GM18505 (cell line): ENCODE measurements around the gene HECTD4.
A peak's percentile ranks its signal among the peaks of the same experiment; 100 is the strongest.
"Not testable (repeated sequence)": the region's sequence is repeated elsewhere in the genome, so short reads cannot be mapped to it uniquely, and the experiment has no call there.

Experiments used
- ATAC-seq: cut with Tn5 transposase; IDR thresholded peaks from one replicate; pipeline ENCODE4 v1.9.1; 2021; ENCODE audit not compliant: unreplicated experiment
- POLR2A ChIP-seq: IDR thresholded peaks from 4 replicates; pipeline ENCODE4 v1.6.1; 2011; ENCODE audit warnings: borderline replicate concordance; ENCODE audit not compliant: insufficient read depth, insufficient read length; ENCODE audit errors: extremely low read depth

Gene HECTD4

DNA sequence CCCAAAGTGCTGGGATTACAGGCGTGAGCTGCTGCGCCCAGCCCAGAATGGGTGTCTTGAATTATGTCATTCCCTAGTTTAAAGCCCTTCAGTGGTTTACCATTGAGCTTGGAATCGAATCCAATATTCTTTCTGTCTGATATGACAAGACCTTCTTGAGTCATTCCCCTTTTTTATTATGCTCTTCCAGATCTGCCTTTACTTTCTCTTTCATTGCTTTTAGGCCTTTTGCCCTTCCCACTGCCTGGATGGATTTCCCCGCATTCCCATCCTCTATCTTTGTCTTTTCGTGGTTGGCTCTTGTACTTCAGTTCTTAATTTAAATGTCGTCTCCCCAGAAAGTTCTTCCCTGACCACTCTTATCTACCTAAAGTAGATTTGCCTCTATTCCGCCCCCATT is 255.3 kb downstream of the HECTD4 start:
- no peak for ATAC-seq
- no peak for TF ChIP-seq POLR2A

DNA sequence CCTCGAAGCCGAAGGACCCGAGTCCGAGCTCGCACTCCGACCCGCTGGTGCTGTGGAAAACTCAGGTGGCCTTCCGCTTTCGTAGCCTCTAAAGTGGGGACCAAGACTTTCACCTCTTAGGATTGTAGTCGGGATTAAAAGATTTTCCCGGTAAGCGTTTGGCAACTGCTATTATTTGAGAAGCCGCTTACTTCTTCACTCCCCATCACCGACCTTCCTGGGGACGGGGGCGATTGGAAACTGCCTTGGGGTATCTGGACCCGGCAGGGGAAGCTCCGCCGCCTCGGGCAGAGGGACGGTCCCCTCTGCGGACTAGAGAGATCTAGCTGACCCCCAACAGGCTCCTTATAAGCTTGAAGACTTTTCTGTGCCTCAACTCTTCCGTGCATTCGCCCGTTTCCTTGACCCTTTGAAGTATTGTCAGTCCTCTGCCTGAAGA is 256.2 kb downstream of the HECTD4 start:
- no peak for TF ChIP-seq POLR2A
- no peak for ATAC-seq

DNA sequence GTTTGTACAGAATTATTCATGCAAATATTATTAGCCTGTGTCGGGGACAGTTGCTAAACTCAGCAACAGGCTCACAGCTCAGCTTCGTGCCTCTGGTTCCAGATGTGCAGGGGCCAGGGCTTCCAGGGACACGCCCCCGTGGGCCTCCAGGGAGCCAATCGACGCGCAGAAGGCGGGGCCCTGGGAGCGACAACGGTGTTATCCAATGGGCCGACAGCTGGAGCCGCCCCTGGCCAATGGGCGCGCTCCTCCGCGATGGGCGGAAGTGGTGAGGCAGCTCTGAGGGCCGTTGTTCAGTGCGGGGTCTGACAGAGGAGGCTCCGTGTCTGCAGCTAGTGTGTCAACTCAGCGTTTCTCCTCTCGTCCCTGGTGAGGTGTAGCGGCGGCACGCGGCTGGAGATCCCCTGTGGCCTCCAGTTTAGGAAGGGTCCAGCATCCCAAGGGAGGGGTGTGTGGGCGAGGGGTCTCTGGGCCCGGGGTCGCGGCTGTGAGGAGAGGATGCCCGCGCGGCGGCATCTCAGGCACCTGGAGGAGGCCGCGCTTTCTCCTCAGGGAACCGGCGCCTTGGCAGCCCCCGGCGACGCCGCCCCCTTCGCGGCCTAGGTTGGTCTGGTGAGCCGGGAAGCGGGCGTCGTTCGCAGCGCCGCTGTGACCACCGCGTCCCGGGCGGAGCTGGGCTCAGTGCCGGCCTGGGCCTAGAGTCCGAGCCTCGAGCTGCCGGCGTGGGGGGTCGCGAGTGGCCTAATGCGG is 256.8 kb downstream of the HECTD4 start, which contains the start of gene TRAFD1:
TRAFD1 (plus strand) TSS at position 311 of the 750 bp plus-strand sequence. CDS start 4,963 bp downstream, outside the sequence.
- peak; percentile 99 for TF ChIP-seq POLR2A
- ATAC-seq = peak; percentile 94

DNA sequence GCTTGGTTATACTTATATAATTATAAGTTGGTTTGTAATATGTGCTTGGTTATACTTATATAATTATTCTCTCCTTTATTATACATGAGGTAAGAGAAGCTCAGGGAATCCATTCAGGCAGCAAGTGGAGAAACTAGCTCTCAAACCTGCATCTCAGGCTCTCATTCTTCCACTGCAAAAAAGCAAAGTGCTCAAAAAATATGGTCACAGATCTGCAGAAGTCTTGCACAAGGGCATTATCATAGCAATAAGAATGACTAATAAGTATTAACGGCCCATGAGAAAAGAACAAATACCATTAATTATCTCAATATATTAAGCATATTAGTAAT is 257.3 kb downstream of the HECTD4 start:
- no peak for ATAC-seq

DNA sequence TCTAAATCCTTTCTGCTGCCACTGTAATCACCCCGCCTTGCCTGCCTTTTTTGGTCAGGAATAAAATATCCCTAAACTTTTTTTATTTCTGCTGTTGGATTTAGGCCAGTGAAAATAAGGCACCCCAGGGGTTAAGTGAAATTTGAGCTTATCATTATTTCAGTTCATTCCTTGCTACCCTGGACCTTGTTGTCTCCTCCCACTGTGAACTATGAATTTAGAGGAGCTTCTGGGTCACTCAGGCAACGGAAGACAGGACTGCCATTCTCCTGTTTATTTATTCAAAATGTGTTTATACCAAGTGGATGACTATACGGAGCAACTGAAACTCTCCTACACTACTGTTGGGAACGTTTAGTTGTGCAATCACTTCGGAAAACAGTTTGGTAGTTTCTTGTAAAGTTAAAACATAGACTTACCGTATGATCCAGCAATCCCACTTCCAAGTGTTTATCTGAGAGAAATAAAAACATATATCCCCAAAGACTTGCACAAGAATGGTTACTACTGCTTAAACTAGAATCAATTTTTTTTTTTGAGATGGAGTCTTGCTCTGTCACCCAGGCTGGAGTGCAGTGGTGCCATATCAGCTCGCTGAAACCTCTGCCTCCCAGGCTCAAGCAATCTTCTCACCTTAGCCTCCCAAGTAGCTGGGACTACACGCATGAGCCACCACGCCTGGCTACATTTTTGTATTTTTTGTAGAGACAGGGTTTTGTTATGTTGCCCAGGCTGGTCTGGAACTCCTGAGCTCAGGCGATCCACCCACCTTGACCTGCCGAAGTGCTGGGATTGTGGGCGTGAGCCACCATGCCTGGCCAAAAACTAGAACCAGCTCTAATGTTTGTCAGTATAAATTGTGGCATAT is 259.2 kb downstream of the HECTD4 start:
- TF ChIP-seq POLR2A = no peak
- no peak for ATAC-seq

More for the DNA sequence above, 257.3 kb downstream of the HECTD4 start:
- TF ChIP-seq POLR2A = no peak

DNA sequence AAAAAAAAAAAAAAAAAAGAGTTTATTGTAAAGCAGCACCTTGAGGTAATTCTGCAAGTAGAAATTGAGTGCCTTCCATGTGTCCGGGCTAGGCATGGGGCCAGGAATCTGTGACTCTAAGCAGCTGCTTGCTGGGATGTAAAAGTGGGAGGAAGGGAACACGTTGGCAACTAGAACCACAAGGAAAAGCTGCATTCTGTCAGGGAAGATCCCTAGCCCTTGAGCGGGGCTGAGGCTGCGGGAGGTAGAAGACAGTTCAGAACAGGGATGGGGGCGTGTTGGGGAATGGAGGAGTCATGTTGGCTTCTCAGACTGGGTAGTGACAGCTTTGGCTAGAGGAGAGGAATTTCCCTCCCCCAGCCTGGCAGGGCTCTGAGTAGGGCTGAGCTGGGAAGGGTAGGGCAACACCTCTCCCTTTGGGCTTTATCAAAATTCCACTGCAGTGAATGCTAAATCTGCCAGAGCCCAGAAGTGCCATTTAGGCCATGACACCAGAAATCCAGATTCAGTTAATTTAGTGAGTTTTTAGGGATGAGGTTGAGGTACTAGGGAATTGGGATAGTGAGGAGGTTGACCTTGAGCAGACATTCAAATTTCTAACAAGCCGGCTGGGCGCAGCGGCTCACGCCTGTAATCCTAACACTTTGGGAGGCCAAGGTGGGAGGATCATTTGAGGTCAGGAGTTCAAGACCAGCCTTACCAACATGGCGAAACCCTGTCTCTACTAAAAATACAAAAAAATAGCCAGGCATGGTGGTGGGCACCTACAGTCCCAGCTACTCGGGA is 260.3 kb downstream of the HECTD4 start:
- no peak for ATAC-seq

DNA sequence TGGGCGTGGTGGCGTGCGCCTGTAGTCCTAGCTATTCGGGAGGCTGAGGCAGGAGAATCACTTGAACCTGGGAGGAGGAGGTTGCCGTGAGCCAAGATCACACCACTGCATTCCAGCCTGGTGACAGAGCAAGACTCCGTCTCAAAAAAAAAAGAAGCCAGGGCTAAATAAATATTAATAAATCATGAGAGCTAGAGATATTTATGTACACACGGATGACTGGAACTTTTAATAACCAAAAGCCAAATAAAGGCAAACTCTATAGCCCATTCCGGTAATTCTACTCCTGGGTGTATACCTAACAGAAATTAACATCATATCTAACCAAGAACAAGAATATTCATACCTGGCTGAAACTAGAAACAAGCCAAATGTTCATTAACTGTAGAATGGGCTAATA is 264.5 kb downstream of the HECTD4 start:
- no peak for ATAC-seq

More for the DNA sequence above, 260.3 kb downstream of the HECTD4 start:
- no peak for TF ChIP-seq POLR2A

DNA sequence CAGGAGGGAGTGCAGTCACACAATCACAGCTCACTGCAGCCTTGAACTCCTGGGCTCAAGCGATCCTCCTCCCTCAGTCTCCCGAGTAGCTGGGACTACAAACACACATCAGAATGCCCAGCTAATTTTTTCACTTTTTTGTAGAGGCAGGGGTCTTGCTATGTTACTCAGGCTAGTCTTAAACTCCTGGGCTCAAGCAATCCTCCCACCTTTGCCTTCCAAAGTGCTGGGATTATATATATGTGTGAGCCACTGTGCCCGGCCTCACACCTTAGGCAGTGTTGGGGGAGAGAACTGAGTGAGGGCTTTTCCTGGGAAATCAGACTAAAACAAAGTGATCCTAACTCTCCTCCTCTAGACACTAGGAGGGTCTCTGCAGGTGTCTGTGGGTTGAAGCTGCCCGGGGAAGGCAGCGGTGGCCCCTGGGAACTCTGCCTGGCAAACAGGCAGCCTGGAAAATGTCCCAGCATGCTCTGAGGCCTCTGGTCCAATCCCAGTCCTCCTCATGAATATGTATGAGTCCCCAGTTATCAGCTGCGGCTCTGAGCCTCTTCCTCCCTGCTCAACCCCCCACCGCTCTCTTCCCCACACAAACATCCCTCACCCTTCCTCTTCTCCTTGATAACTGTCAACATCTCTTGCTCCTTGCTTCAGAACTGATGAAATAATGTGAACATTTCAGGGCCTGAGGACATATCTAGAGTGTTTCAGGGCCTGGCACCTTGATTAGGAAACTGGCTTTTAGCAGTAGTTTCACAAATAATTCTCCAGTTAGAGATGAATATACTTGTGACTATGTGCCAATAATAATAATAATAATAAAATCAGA is 265.8 kb downstream of the HECTD4 start:
- ATAC-seq = no peak
- peak; percentile 37 for TF ChIP-seq POLR2A

More for the DNA sequence above, 264.5 kb downstream of the HECTD4 start:
- no peak for TF ChIP-seq POLR2A

DNA sequence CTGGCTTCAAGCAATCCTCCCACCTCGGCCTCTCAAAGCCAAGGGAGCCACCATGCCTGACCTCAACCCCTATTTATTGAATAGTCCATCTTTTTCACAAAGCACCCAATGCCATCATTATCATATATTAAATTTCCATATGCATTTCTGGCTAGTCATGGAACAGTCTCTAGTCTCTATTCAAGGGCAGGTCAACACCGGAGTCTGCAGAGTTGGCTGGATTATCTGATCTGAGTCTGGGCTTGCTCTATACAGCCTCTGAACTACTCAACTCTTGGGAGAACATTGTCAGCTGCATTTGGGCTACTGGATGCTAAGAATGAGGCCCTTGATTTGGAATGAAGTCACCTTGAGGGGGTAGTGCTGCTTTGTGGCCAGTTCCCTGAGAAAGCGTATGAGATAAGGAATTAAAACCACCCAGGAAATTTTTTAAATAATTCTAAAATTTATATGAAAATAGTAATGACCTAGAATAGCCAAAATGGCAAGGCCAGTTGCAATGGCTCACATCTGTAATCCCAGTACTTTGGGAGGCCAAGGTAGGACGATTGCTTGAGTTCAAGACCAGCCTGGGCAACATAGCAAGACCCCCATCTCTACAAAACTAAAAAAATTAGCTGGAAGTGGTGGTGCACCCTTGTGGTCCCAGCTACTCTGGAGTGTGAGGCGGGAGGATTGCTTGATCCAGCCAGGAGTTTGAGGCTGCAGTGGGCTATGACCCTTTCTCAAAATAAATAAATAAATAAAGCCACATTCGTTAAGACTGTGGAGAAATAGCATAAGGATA is 266.8 kb downstream of the HECTD4 start:
- no peak for TF ChIP-seq POLR2A
- ATAC-seq = no peak

DNA sequence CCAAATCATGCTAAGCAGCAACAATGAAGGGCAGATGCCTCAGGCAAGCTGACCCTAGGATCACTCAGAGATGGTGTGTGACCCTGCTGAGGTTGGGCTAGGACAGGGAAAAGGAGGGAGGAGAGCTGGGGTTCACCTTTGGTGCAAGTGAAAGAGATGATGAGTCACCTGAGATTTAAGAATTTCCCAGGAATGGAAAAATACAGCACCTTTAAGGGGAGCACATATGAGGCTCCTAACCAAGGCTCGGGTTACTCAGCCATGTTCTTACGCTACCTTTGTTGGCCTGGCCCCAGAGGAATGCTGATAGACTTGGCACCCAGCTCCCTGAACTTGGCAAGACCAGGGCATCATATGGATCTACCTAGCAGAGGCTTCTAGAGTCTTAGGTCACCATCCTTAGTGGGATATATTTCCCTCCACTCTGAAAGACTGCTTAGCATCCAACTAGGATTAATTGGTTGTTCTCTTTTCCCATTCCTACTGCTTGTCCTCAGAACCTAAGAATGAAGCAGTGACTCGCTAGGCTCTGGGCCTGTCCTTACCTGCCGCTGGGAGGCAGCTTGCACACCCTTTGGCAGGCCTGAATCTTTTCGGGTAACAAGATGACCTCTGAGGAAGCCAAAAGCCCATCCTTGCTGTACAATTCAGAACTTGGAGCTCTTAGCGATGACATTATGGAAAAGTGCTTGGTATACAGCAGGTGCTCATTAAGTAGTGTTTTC is 269.7 kb downstream of the HECTD4 start:
- no peak for ATAC-seq

DNA sequence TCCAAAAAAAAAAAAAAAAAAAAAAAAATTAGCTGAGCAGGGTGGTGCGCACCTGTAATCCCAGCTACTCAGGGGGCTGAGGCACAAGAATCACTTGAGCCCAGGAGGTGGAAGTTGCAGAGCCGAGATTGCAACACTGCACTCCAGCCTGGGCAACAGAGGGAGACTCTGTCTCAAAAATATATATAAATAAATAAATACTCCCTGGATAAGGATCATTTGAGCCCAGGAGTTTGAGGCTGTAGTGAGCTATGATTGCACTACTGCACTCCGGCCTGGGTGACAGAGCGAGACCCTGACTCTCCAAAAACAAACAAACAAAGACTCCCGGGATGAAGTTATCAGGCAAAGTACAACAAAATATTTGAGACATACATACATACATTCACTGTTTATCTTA is 270.3 kb downstream of the HECTD4 start:
- TF ChIP-seq POLR2A = no peak
- ATAC-seq = no peak

More for the DNA sequence above, 269.7 kb downstream of the HECTD4 start:
- TF ChIP-seq POLR2A = no peak

DNA sequence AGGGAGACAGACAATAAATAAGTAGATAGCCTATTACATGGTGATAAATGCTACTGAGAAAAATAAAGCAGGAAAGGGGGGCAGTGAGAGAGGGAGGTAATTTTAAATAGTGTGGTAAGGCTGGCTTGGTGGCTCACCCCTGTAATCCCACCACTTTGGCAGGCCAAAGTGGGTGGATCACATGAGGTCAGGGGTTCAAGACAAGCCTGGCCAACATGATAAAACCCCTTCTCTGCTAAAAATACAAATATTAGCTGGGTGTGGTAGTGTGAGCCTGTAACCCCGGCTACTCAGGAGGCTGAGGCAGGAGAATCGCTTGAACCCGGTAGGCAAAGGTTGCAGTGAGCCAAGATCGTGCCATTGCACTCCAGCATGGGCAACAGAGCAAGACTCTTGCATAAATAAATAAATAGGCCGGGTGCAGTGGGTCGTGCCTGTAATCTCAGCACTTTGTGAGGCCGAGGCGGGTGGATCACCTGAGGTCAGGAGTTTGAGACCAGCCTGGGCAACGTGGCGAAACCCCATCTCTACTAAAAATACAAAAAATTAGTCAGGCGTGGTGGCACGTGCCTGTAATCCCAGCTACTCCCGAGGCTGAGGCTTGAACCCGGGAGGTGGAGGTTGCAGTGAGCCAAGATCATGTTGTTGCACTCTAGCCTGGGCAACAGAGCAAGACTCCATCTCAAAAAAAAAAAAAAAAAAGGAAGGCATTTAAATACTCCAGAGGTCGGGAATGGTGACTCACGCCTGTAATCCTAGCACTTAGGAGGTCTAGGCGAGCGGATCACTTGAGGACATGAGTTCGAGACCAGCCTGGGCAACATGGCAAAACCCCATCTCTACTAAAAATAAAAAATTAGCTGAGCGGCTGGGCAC is 271.2 kb downstream of the HECTD4 start:
- ATAC-seq = not testable (repeated sequence)
